MG63 (cell line): ENCODE data around the gene BCAP29. TPM values are rescaled to one million over a fixed set of nuclear protein-coding genes. Genes with fewer than 3 reads are reported as not detected.
A peak's percentile ranks its signal among the peaks of the same experiment; 100 is the strongest.
"Not testable (repeated sequence)": the region's sequence is repeated elsewhere in the genome, so short reads cannot be mapped to it uniquely, and the experiment has no call there.

Experiments used
- DNase-seq: peaks from one replicate; pipeline ENCODE4 v3.0.0-alpha.2; 2020
- H3K27me3 ChIP-seq: fragments of 250-450 bp; sonication (Bioruptor Pico); 2 replicates; pipeline ENCODE4 v1.5.1; 2020; ENCODE audit warnings: mild to moderate bottlenecking, moderate library complexity
- H3K36me3 ChIP-seq: fragments of 250-450 bp; sonication (Bioruptor Pico); 2 replicates; pipeline ENCODE4 v1.5.1; 2020; ENCODE audit warnings: mild to moderate bottlenecking, moderate library complexity
- H3K4me3 ChIP-seq: fragments of 250-450 bp; sonication (Bioruptor Pico); 2 replicates; pipeline ENCODE4 v1.5.1; 2020; ENCODE audit warnings: mild to moderate bottlenecking, moderate library complexity
- H3K9me3 ChIP-seq: fragments of 250-450 bp; sonication (Bioruptor Pico); 2 replicates; pipeline ENCODE4 v1.5.1; 2020; ENCODE audit warnings: mild to moderate bottlenecking, moderate library complexity
- total RNA-seq: library from RNA; depleted of rRNA; stranded (reverse); fragments of >200 nt; shearing (Covaris generic); gene quantifications from 2 replicates; pipeline ENCODE4 v1.2.3, GENCODE V29; 2014; ENCODE audit warnings: low replicate concordance

The BCAP29 gene
- total RNA-seq, 1 experiment from 2014 or later: 24.9 TPM

DNA sequence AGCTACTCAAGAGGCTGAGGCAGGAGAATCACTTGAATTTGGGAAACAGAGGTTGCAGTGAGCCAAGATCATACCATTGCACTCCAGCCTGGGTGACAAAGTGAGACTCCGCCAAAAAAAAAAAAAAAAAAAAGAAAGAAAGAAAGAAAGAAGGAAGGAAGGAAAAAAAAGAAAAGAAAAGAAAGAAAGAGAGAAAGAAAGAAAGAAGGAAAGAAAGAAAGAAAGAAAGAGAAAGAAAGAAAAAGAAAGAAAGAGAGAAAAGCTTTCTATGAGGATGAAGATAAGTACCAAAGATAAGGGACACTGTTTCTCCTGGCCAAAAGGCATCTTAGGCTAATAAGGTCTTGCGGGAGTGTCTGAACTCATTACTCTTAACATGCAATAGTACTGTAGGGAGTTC, 59.0 kb downstream of the BCAP29 start:
- H3K27me3 ChIP-seq, H3K36me3 ChIP-seq, DNase-seq, H3K9me3 ChIP-seq, H3K4me3 ChIP-seq: not testable (repeated sequence)

- H3K27me3 ChIP-seq: no peaks in the 10 kb centered on the region
- no peak overlapping the region for H3K4me3 ChIP-seq
- no peaks in the 10 kb centered on the region for H3K9me3 ChIP-seq
- DNase-seq: no peak
- no peaks in the 10 kb centered on the region for H3K36me3 ChIP-seq
Measured at GRCh38 chr7:107641676-107642075, 61.6 kb downstream of the BCAP29 start.

- Histone ChIP-seq H3K4me3 (no peak overlapping the region), H3K9me3 (no peaks in the 10 kb centered on the region), H3K36me3 (no peaks in the 10 kb centered on the region), H3K27me3 (no peaks in the 10 kb centered on the region)
- DNase-seq: no peak
Measured at GRCh38 chr7:107642501-107642900, 62.5 kb downstream of the BCAP29 start.

DNA sequence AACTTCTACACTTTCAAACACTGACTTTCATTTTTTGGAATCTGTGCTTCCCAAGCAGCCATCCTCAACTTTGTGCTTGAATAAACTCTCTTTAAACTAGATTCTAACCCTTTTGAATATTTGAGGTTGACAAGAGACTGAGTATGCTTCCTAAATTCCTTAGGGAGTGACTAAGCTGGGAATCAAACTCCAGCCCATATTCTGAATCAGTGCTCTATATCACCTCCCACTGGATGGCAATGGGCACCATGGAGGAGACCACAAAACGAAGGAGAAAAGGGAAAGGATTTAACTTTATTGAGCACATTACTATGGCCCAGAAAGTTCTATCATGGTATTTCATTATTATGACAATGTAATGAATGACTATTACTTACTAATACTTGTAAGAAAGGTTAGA, 63.4 kb downstream of the BCAP29 start:
- H3K27me3 ChIP-seq: no peaks in the 10 kb centered on the region
- H3K4me3 ChIP-seq: no peak overlapping the region
- H3K36me3 ChIP-seq: no peaks in the 10 kb centered on the region
- H3K9me3 ChIP-seq: no peaks in the 10 kb centered on the region
- DNase-seq: no peak

- H3K4me3 ChIP-seq: no peak overlapping the region
- no peaks in the 10 kb centered on the region for H3K27me3 ChIP-seq
- H3K9me3 ChIP-seq: no peaks in the 10 kb centered on the region
- H3K36me3 ChIP-seq: no peaks in the 10 kb centered on the region
- no peak for DNase-seq
Measured at GRCh38 chr7:107643938-107644308, 63.9 kb downstream of the BCAP29 start.

DNA sequence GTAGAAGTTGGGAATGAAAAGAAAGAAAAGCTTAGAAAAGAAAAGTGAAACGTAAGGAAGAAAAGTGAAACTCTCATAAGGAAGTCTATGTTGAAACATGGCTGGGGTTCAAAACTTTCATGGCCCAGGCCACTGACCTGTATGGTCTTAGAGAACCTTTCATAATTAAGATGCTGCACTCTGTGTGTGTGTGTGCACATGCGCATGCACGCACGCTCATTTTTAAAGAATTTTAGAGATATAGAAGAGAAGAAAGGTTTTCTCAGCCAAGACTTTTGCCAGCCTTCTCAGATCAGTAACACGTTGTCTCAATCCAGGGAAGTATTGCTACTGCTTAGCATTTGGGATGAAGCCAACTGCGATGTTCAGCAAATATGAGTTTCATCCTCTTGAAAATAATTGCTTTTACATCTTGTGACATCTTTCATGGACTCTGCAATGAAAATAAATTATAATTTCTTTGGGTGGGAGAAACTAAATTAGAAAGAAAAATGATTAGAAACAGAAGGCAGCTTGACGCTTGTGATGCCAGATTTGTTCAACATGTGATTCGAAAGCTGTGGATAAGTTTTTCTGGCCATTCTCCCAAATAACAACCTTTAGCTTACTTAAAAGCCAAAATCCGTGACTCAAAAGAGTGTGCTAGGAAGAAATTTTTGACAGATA, 64.4 kb downstream of the BCAP29 start:
- H3K4me3 ChIP-seq: no peak overlapping the region
- H3K27me3 ChIP-seq: no peaks in the 10 kb centered on the region
- no peaks in the 10 kb centered on the region for H3K9me3 ChIP-seq
- no peak for DNase-seq
- H3K36me3 ChIP-seq: no peaks in the 10 kb centered on the region

DNA sequence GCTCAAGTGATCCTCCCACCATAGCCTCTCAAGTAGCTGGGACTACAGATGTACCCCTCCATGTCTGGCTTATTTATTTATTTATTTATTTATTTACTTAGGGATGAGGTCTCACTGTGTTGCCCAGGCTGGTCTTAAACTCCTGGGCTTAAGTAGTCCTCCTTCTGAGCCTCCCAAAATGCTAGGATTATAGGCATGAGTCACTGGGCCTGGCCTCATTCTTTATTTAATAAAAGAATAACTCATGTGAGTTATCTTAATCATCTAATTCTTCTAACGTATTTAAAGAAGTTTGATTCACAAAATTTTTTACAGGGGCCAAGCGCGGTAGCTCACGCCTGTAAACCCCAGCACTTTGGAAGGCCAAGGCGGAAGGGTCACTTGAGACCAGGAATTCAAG, 72.6 kb downstream of the BCAP29 start:
- no peaks in the 10 kb centered on the region for H3K36me3 ChIP-seq
- no peak for DNase-seq

GRCh38 chr7:107658467-107658866, 78.4 kb downstream of the BCAP29 start:
- Histone ChIP-seq H3K4me3 (no peak overlapping the region), H3K36me3 (no peaks in the 10 kb centered on the region), H3K27me3 (peaks cover 4% of the 10 kb centered on the region; the same call in 1 of the 2 replicates), H3K9me3 (no peaks in the 10 kb centered on the region)
- no peak for DNase-seq

More for the DNA sequence above, 72.6 kb downstream of the BCAP29 start:
- Histone ChIP-seq H3K9me3 (no peaks in the 10 kb centered on the region), H3K27me3 (no peaks in the 10 kb centered on the region), H3K4me3 (no peak overlapping the region)

GRCh38 chr7:107659666-107660065, 79.6 kb downstream of the BCAP29 start:
- no peak for DNase-seq
- H3K36me3 ChIP-seq: no peaks in the 10 kb centered on the region
- H3K9me3 ChIP-seq: no peaks in the 10 kb centered on the region
- peaks cover 4% of the 10 kb centered on the region; the same call in 1 of the 2 replicates for H3K27me3 ChIP-seq
- no peak overlapping the region for H3K4me3 ChIP-seq

- peak within 1 kb of the TSS; percentile 36 for H3K4me3 ChIP-seq
- peaks cover 4% of the 10 kb centered on the region; the same call in 1 of the 2 replicates for H3K27me3 ChIP-seq
- no peak for DNase-seq
- no peaks in the 10 kb centered on the region for H3K9me3 ChIP-seq
- no peaks in the 10 kb centered on the region for H3K36me3 ChIP-seq
Measured at GRCh38 chr7:107660381-107661080, 80.5 kb downstream of the BCAP29 start, which contains the start of gene SLC26A4. Gene SLC26A4 (plus strand): TSS chr7:107660828. CDS start chr7:107661642, 814 bp downstream.

DNA sequence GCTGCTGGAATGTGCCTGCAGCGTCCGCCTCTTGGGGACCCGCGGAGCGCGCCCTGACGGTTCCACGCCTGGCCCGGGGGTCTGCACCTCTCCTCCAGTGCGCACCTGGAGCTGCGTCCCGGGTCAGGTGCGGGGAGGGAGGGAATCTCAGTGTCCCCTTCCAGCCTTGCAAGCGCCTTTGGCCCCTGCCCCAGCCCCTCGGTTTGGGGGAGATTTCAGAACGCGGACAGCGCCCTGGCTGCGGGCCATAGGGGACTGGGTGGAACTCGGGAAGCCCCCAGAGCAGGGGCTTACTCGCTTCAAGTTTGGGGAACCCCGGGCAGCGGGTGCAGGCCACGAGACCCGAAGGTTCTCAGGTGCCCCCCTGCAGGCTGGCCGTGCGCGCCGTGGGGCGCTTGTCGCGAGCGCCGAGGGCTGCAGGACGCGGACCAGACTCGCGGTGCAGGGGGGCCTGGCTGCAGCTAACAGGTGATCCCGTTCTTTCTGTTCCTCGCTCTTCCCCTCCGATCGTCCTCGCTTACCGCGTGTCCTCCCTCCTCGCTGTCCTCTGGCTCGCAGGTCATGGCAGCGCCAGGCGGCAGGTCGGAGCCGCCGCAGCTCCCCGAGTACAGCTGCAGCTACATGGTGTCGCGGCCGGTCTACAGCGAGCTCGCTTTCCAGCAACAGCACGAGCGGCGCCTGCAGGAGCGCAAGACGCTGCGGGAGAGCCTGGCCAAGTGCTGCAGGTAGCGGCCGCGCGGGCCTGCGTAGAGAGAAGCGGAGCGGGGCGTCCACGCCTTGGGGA, 81.2 kb downstream of the BCAP29 start:
- H3K9me3 ChIP-seq: no peaks in the 10 kb centered on the region
- peaks cover 4% of the 10 kb centered on the region; the same call in 1 of the 2 replicates for H3K27me3 ChIP-seq
- peak; percentile 42 for DNase-seq
- H3K4me3 ChIP-seq: peak overlapping the region; percentile 36
- H3K36me3 ChIP-seq: no peaks in the 10 kb centered on the region

GRCh38 chr7:107661865-107662379, 81.9 kb downstream of the BCAP29 start:
- Histone ChIP-seq H3K9me3 (no peaks in the 10 kb centered on the region), H3K27me3 (peaks cover 4% of the 10 kb centered on the region; the same call in 1 of the 2 replicates), H3K4me3 (peak overlapping the region; percentile 36), H3K36me3 (no peaks in the 10 kb centered on the region)
- no peak for DNase-seq

DNA sequence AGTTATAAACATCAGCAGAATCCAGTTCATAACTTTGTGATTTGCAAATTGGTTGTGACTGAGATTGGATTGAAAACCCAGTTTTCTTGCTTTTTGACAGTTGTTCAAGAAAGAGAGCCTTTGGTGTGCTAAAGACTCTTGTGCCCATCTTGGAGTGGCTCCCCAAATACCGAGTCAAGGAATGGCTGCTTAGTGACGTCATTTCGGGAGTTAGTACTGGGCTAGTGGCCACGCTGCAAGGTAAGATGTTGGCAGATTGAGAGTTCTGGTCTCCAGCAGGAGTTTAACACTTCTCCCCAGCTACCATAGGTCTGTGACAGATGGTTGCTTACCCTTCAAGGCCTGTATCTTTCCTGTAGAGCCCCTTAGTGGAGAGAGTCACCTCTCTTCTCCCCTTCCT, 83.2 kb downstream of the BCAP29 start:
- H3K9me3 ChIP-seq: no peaks in the 10 kb centered on the region
- no peak for DNase-seq
- no peaks in the 10 kb centered on the region for H3K36me3 ChIP-seq
- no peak overlapping the region for H3K4me3 ChIP-seq
- H3K27me3 ChIP-seq: peaks cover 4% of the 10 kb centered on the region; the same call in 1 of the 2 replicates

DNA sequence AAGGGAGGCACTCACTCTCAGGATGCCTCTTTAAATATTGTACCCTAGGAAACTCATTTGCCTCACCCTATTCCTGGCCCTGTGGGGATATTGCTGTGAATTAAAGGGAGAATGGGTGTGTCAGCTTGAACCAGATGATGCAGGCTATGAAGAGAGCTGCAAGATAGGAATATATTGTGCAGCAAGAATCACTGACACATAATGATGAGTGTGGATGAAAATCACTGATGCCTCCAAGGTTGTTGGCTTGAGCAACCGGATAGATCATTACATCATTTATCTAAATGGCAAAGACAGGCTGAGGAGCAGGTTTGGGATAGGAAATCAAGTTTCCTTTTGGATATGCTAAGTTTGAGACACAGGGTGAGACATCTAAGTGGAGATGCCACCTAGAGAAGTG, 86.7 kb downstream of the BCAP29 start:
- Histone ChIP-seq H3K4me3 (no peak overlapping the region), H3K36me3 (no peaks in the 10 kb centered on the region), H3K27me3 (peaks cover 2% of the 10 kb centered on the region; the same call in 1 of the 2 replicates), H3K9me3 (no peaks in the 10 kb centered on the region)
- DNase-seq: no peak

DNA sequence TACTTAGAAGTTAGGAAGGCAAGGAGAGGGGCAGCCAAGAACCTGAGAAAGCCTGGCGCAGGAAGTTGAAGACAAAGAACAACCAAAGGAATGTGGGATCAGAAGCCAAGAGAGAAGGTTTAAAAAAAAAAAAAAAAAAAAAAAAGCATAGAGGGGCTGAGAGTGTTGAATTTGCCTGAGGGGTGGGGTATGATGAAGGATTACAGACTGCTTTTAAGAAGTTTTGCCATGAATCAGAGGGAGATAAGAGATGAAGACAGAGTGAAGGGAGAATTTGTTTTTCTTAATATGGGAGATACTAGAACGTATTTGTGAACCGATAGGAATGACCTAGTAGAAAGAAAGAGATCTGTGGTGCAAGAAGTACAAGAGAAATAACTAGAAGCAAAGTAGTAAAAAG, 87.3 kb downstream of the BCAP29 start:
- Histone ChIP-seq H3K36me3 (no peaks in the 10 kb centered on the region), H3K27me3 (no peaks in the 10 kb centered on the region), H3K4me3 (no peak overlapping the region), H3K9me3 (no peaks in the 10 kb centered on the region)
- DNase-seq: no peak

- H3K9me3 ChIP-seq: no peaks in the 10 kb centered on the region
- no peak for DNase-seq
Measured at GRCh38 chr7:107668296-107668695, 88.2 kb downstream of the BCAP29 start.

More at GRCh38 chr7:107668296-107668695, 88.2 kb downstream of the BCAP29 start:
- no peak overlapping the region for H3K4me3 ChIP-seq
- H3K36me3 ChIP-seq: no peaks in the 10 kb centered on the region
- H3K27me3 ChIP-seq: no peaks in the 10 kb centered on the region
